ENCODE measurements around the gene DCANP1. TPM values are rescaled to one million over a fixed set of nuclear protein-coding genes. Genes with fewer than 3 reads are reported as not detected.

Gene DCANP1
- total and polyA plus RNA-seq, 9 of the 15 experiments (the other 6 are each of a cell fraction or from before 2014, with no cell fraction given) = not detected

- TF ChIP-seq ZNF609 (CRISPR knock-in tag; IDR thresholded peaks at IDR 0.05; ENCODE audit: borderline replicate concordance) (peak; percentile 47; the same call in 1 of the 2 replicates), PHF20 (IDR thresholded peaks at IDR 0.05; ENCODE audit: partially characterized antibody) (peak; percentile 76), DPF2 (IDR thresholded peaks at IDR 0.05) (peak; percentile 91), ATF6 (CRISPR knock-in tag; IDR thresholded peaks at IDR 0.05) (no peak), CBX8 (IDR thresholded peaks at IDR 0.05; ENCODE audit: borderline replicate concordance, extremely low read depth, low read depth, low read length, poor library complexity, severe bottlenecking) (no peak), NCOR1 (IDR thresholded peaks at IDR 0.05) (peak; percentile 57), PURB (CRISPR knock-in tag; IDR thresholded peaks at IDR 0.05; ENCODE audit: low read depth) (no peak), ZNF696 (CRISPR knock-in tag; conservative IDR thresholded peaks at IDR 0.05) (0 out of 2 replicates have a peak, but pooled peaks have one; percentile 2), ZNF280A (IDR thresholded peaks at IDR 0.05; ENCODE audit: low read depth, partially characterized antibody) (no peak), TAF7 (tag; IDR thresholded peaks at IDR 0.05) (no peak), TOE1 (IDR thresholded peaks at IDR 0.05; ENCODE audit: borderline replicate concordance) (0 out of 2 replicates have a peak, but pooled peaks have one; percentile 18), TOE1 (CRISPR knock-in tag; IDR thresholded peaks at IDR 0.05; ENCODE audit: borderline replicate concordance, low read depth) (no peak), ZBTB1 (CRISPR knock-in tag; IDR thresholded peaks at IDR 0.05; ENCODE audit: borderline replicate concordance, low read depth) (no peak)
- TF ChIP-seq, protein P1, sequence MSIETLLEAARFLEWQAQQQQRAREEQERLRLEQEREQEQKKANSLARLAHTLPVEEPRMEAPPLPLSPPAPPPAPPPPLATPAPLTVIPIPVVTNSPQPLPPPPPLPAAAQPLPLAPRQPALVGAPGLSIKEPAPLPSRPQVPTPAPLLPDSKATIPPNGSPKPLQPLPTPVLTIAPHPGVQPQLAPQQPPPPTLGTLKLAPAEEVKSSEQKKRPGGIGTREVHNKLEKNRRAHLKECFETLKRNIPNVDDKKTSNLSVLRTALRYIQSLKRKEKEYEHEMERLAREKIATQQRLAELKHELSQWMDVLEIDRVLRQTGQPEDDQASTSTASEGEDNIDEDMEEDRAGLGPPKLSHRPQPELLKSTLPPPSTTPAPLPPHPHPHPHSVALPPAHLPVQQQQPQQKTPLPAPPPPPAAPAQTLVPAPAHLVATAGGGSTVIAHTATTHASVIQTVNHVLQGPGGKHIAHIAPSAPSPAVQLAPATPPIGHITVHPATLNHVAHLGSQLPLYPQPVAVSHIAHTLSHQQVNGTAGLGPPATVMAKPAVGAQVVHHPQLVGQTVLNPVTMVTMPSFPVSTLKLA (conservative IDR thresholded peaks at IDR 0.05) = peak; percentile 77 to 82
These were observed 9.3 kb upstream of the DCANP1 start (continued) for GRCh38 chr5:135456238-135457099.
